Activated T-helper 1 cell treated with anti-CD3 and anti-CD28 coated beads, Interleukin-12 subunit alpha, Interleukin-12 subunit beta, Interleukin-2, Interleukin-4 antibody, amounts not matched to agents 30 ng/mL and 10 ng/mL and 1 ng/mL, durations not matched to agents 14 hours and 24 hours and 36 hours (primary cell): ENCODE measurements around the gene BIN1. TPM values are rescaled to one million over a fixed set of nuclear protein-coding genes. Genes with fewer than 3 reads are reported as not detected.

Experiments
- DNase-seq: peaks from one replicate; pipeline ENCODE4 v3.0.0; 2021; ENCODE audit warnings: low spot score
- H3K27ac Mint-ChIP-seq: one replicate; pipeline ENCODE4 v1.8.0; 2021; ENCODE audit warnings: mild to moderate bottlenecking, mixed read lengths
- H3K27me3 Mint-ChIP-seq: one replicate; pipeline ENCODE4 v1.8.0; 2022; ENCODE audit warnings: mild to moderate bottlenecking, moderate library complexity, mixed read lengths; ENCODE audit not compliant: insufficient read depth
- H3K36me3 Mint-ChIP-seq: one replicate; pipeline ENCODE4 v1.8.0; 2021; ENCODE audit warnings: low read depth, mixed read lengths
- H3K4me1 Mint-ChIP-seq: one replicate; pipeline ENCODE4 v1.8.0; 2021; ENCODE audit warnings: low read depth, mixed read lengths
- H3K4me3 Mint-ChIP-seq: one replicate; pipeline ENCODE4 v1.8.0; 2021; ENCODE audit warnings: mild to moderate bottlenecking, moderate library complexity, mixed read lengths
- H3K9me3 Mint-ChIP-seq: one replicate; pipeline ENCODE4 v1.8.0; 2021; ENCODE audit warnings: mixed read lengths
- intact Hi-C: fragments of 100-400 bp; cut with micrococcal nuclease; formaldehyde crosslinking; loops from one replicate; pipeline ENCODE4 v1.15.1; 2024
- total RNA-seq: library from RNA; stranded (reverse); gene quantifications from 2 replicates; pipeline ENCODE4 v1.2.3, GENCODE V29; 2022

Gene BIN1
- total RNA-seq, 1 donor from 2014 or later = 41.9 TPM

GRCh38 chr2:127080226-127080937, 26.6 kb downstream of the BIN1 start:
- DNase-seq = peak; percentile 39
- H3K36me3 Mint-ChIP-seq = peaks cover 8% of the 10 kb centered on the region
- H3K27me3 Mint-ChIP-seq = no peaks in the 10 kb centered on the region
- peaks cover 78% of the 10 kb centered on the region for H3K4me1 Mint-ChIP-seq
- no peaks in the 10 kb centered on the region for H3K9me3 Mint-ChIP-seq
- peak overlapping the region; percentile 89 for H3K27ac Mint-ChIP-seq
- intact Hi-C loops = loop anchor here (1.0 to 10.0 kb wide), 7 partner anchors 12 to 944 kb away; partner anchors contain the start of genes GYPC, IWS1, SAP130 and SFT2D3
- H3K4me3 Mint-ChIP-seq = peak overlapping the region; percentile 86

- H3K27me3 Mint-ChIP-seq = no peaks in the 10 kb centered on the region
- H3K4me1 Mint-ChIP-seq = peaks cover 73% of the 10 kb centered on the region
- peak overlapping the region; percentile 75 for H3K27ac Mint-ChIP-seq
- peak overlapping the region; percentile 67 for H3K4me3 Mint-ChIP-seq
- H3K36me3 Mint-ChIP-seq = peaks cover 8% of the 10 kb centered on the region
- intact Hi-C loops = loop anchor here (2.0 kb wide), 1 partner anchor 55 kb away; no protein-coding TSS in a partner anchor
- no peak for DNase-seq
- H3K9me3 Mint-ChIP-seq = no peaks in the 10 kb centered on the region
Measured at GRCh38 chr2:127079358-127079920, 27.5 kb downstream of the BIN1 start.

GRCh38 chr2:127078666-127079270, 28.2 kb downstream of the BIN1 start:
- H3K27me3 Mint-ChIP-seq = no peaks in the 10 kb centered on the region
- intact Hi-C loops = loop anchor here (2.0 kb wide), 1 partner anchor 54 kb away; no protein-coding TSS in a partner anchor

GRCh38 chr2:127078028-127078427, 28.9 kb downstream of the BIN1 start:
- no peak for DNase-seq
- Mint-ChIP-seq H3K4me1 (peaks cover 58% of the 10 kb centered on the region), H3K27me3 (no peaks in the 10 kb centered on the region), H3K27ac (peak overlapping the region; percentile 54), H3K4me3 (peak overlapping the region; percentile 31), H3K36me3 (peaks cover 8% of the 10 kb centered on the region), H3K9me3 (no peaks in the 10 kb centered on the region)
- intact Hi-C loops = loop anchor here (2.0 kb wide), 1 partner anchor 53 kb away; no protein-coding TSS in a partner anchor

More at GRCh38 chr2:127078666-127079270, 28.2 kb downstream of the BIN1 start:
- Mint-ChIP-seq H3K9me3 (no peaks in the 10 kb centered on the region), H3K4me3 (peak overlapping the region; percentile 67), H3K4me1 (peaks cover 66% of the 10 kb centered on the region), H3K27ac (peak overlapping the region; percentile 75), H3K36me3 (peaks cover 8% of the 10 kb centered on the region)
- no peak for DNase-seq

GRCh38 chr2:127076924-127077323, 30.0 kb downstream of the BIN1 start:
- Mint-ChIP-seq H3K36me3 (peaks cover 8% of the 10 kb centered on the region), H3K4me1 (peaks cover 47% of the 10 kb centered on the region), H3K27ac (peak overlapping the region; percentile 45), H3K9me3 (no peaks in the 10 kb centered on the region), H3K27me3 (no peaks in the 10 kb centered on the region), H3K4me3 (no peak overlapping the region)
- no peak for DNase-seq
- intact Hi-C loops = no loop called here

GRCh38 chr2:127076290-127076689, 30.7 kb downstream of the BIN1 start:
- Mint-ChIP-seq H3K27ac (peak overlapping the region; percentile 29), H3K4me1 (peaks cover 43% of the 10 kb centered on the region), H3K36me3 (peaks cover 8% of the 10 kb centered on the region), H3K27me3 (no peaks in the 10 kb centered on the region), H3K4me3 (no peak overlapping the region), H3K9me3 (no peaks in the 10 kb centered on the region)
- intact Hi-C loops = no loop called here
- DNase-seq = no peak

- no peak overlapping the region for H3K27ac Mint-ChIP-seq
- H3K4me1 Mint-ChIP-seq = peaks cover 39% of the 10 kb centered on the region
- peaks cover 13% of the 10 kb centered on the region for H3K36me3 Mint-ChIP-seq
- intact Hi-C loops = no loop called here
- no peaks in the 10 kb centered on the region for H3K27me3 Mint-ChIP-seq
- no peaks in the 10 kb centered on the region for H3K9me3 Mint-ChIP-seq
- no peak for DNase-seq
- no peak overlapping the region for H3K4me3 Mint-ChIP-seq
Measured at GRCh38 chr2:127075821-127076220, 31.1 kb downstream of the BIN1 start.

- H3K27me3 Mint-ChIP-seq = no peaks in the 10 kb centered on the region
- H3K27ac Mint-ChIP-seq = no peak overlapping the region
- no peaks in the 10 kb centered on the region for H3K9me3 Mint-ChIP-seq
- H3K4me1 Mint-ChIP-seq = peaks cover 32% of the 10 kb centered on the region
- intact Hi-C loops = no loop called here
- no peak overlapping the region for H3K4me3 Mint-ChIP-seq
- DNase-seq = no peak
- H3K36me3 Mint-ChIP-seq = peaks cover 14% of the 10 kb centered on the region
Measured at GRCh38 chr2:127074936-127075335, 32.0 kb downstream of the BIN1 start.

- Mint-ChIP-seq H3K27ac (no peak overlapping the region), H3K9me3 (no peaks in the 10 kb centered on the region), H3K36me3 (peaks cover 16% of the 10 kb centered on the region), H3K4me1 (peaks cover 26% of the 10 kb centered on the region), H3K27me3 (no peaks in the 10 kb centered on the region), H3K4me3 (no peak overlapping the region)
- intact Hi-C loops = no loop called here
- no peak for DNase-seq
Measured at GRCh38 chr2:127074358-127074757, 32.6 kb downstream of the BIN1 start.

- Mint-ChIP-seq H3K9me3 (no peaks in the 10 kb centered on the region), H3K27me3 (no peaks in the 10 kb centered on the region), H3K4me1 (peaks cover 15% of the 10 kb centered on the region), H3K4me3 (no peak overlapping the region), H3K27ac (no peak overlapping the region), H3K36me3 (peaks cover 18% of the 10 kb centered on the region)
- intact Hi-C loops = no loop called here
- no peak for DNase-seq
Measured at GRCh38 chr2:127072970-127073369, 34.0 kb downstream of the BIN1 start.

- no peak overlapping the region for H3K4me3 Mint-ChIP-seq
- H3K27ac Mint-ChIP-seq = no peak overlapping the region
- no peak for DNase-seq
- H3K4me1 Mint-ChIP-seq = peaks cover 17% of the 10 kb centered on the region
- peaks cover 19% of the 10 kb centered on the region for H3K36me3 Mint-ChIP-seq
- intact Hi-C loops = no loop called here
- no peaks in the 10 kb centered on the region for H3K9me3 Mint-ChIP-seq
- no peaks in the 10 kb centered on the region for H3K27me3 Mint-ChIP-seq
Measured at GRCh38 chr2:127072396-127072795, 34.6 kb downstream of the BIN1 start.

GRCh38 chr2:127071901-127072328, 35.0 kb downstream of the BIN1 start:
- Mint-ChIP-seq H3K9me3 (no peaks in the 10 kb centered on the region), H3K27ac (no peak overlapping the region), H3K4me1 (peaks cover 12% of the 10 kb centered on the region), H3K4me3 (no peak overlapping the region), H3K36me3 (peaks cover 19% of the 10 kb centered on the region), H3K27me3 (no peaks in the 10 kb centered on the region)
- no peak for DNase-seq
- intact Hi-C loops = no loop called here

- H3K4me3 Mint-ChIP-seq = no peak overlapping the region
- H3K27me3 Mint-ChIP-seq = no peaks in the 10 kb centered on the region
- H3K9me3 Mint-ChIP-seq = no peaks in the 10 kb centered on the region
- H3K4me1 Mint-ChIP-seq = peaks cover 17% of the 10 kb centered on the region
- H3K36me3 Mint-ChIP-seq = peaks cover 16% of the 10 kb centered on the region
- intact Hi-C loops = no loop called here
- no peak overlapping the region for H3K27ac Mint-ChIP-seq
- DNase-seq = no peak
Measured at GRCh38 chr2:127070221-127070620, 36.7 kb downstream of the BIN1 start.
